ENCODE data around the gene PCBP4.
"Not testable (repeated sequence)": the region's sequence is repeated elsewhere in the genome, so short reads cannot be mapped to it uniquely, and the experiment has no call there.

Gene PCBP4

GRCh38 chr3:51938780-51939425 is 28.4 kb downstream of the PCBP4 start:
- DNase-seq (ENCODE audit: low spot score), result no peak

GRCh38 chr3:51937611-51938450 is 29.4 kb downstream of the PCBP4 start:
- no peak for DNase-seq (ENCODE audit: low spot score)

- no peak for DNase-seq (ENCODE audit: low spot score)
Observed at GRCh38 chr3:51937014-51937413, 30.2 kb downstream of the PCBP4 start.

GRCh38 chr3:51935886-51936755 is 31.1 kb downstream of the PCBP4 start:
- DNase-seq (ENCODE audit: low spot score), result no peak

- DNase-seq (ENCODE audit: low spot score), result no peak
Observed at GRCh38 chr3:51934991-51935885, 32.0 kb downstream of the PCBP4 start.

GRCh38 chr3:51934139-51934850 is 33.0 kb downstream of the PCBP4 start:
- no peak for DNase-seq (ENCODE audit: low spot score)

GRCh38 chr3:51933471-51934138 is 33.6 kb downstream of the PCBP4 start:
- DNase-seq (ENCODE audit: low spot score), result no peak

GRCh38 chr3:51932471-51933370 is 34.5 kb downstream of the PCBP4 start:
- no peak for DNase-seq (ENCODE audit: low spot score)

- no peak for DNase-seq (ENCODE audit: low spot score)
Observed at GRCh38 chr3:51931756-51932155, 35.5 kb downstream of the PCBP4 start.

- DNase-seq (ENCODE audit: low spot score), result no peak
Observed at GRCh38 chr3:51930439-51930838, 36.8 kb downstream of the PCBP4 start.

- DNase-seq (ENCODE audit: low spot score), result no peak
Observed at GRCh38 chr3:51929420-51930003, 37.7 kb downstream of the PCBP4 start.

- not testable (repeated sequence) for DNase-seq (ENCODE audit: low spot score)
Observed at GRCh38 chr3:51928981-51929380, 38.3 kb downstream of the PCBP4 start.

GRCh38 chr3:51928438-51928837 is 38.8 kb downstream of the PCBP4 start:
- no peak for DNase-seq (ENCODE audit: low spot score)

GRCh38 chr3:51927061-51927977 is 39.9 kb downstream of the PCBP4 start:
- no peak for DNase-seq (ENCODE audit: low spot score)

GRCh38 chr3:51921081-51921578 is 46.1 kb downstream of the PCBP4 start:
- DNase-seq (ENCODE audit: low spot score), result no peak

GRCh38 chr3:51916418-51916817 is 50.8 kb downstream of the PCBP4 start:
- DNase-seq (ENCODE audit: low spot score), result no peak

- DNase-seq (ENCODE audit: low spot score), result no peak
Observed at GRCh38 chr3:51908026-51908425, 59.2 kb downstream of the PCBP4 start.
